GM18505 (cell line): ENCODE measurements around the gene PTPN6.

Experiments
- ATAC-seq: cut with Tn5 transposase; IDR thresholded peaks from one replicate; pipeline ENCODE4 v1.9.1; 2021; ENCODE audit not compliant: unreplicated experiment
- POLR2A ChIP-seq: IDR thresholded peaks from 4 replicates; pipeline ENCODE4 v1.6.1; 2011; ENCODE audit warnings: borderline replicate concordance; ENCODE audit not compliant: insufficient read depth, insufficient read length; ENCODE audit errors: extremely low read depth

Gene PTPN6

DNA sequence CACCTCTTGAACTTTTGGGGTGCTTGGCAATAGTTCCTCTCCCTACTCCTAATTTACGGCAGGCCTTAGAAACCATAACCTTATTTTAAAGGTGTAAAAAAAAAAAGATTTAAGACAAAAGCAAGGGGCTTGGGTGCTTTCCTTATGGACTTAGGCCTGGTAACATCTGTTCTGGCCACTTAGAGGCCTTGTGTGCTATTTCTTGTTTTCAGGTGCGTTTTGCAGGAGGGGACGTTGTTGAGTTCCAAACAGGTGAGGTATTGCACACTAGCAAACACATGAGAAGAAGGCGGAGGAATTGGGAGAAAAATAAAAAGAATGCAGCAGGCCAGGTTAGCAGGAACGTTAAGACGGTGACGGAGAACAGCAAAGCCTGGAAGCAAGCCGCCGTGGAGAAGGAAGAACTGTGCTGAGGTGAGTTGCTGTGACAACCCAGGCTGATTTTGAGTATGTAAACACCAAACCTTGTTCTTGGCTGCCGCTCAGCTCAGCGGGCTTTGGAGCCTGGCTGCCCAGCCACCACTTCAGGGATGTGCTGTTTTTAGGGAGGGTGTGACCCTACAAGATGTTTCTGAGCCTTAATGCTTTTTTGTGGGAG is 36.9 kb downstream of the PTPN6 start:
- TF ChIP-seq POLR2A, result no peak
- no peak for ATAC-seq

DNA sequence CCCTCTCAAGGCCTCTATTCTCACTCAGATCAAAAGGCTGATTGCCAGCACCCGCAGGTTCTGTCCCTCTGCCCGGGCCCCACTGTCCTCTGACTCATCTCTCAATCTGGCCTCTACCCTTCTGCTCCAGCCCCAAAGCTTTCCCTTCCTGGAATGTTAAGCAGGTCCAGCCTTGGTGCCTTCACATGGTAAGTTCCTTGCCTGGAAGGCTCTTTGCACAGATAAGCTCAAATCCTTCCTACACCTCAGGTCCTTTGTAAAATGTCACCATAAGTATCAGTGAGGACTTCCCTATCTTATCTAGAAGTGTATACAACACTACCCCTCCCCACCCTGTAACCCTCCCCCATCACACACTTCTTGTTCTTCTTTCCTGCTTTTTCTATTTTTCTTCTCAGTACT is 44.9 kb downstream of the PTPN6 start:
- TF ChIP-seq POLR2A, result no peak
- no peak for ATAC-seq

GRCh38 chr12:6998715-6999451 is 47.7 kb downstream of the PTPN6 start:
- TF ChIP-seq POLR2A, result no peak
- no peak for ATAC-seq

DNA sequence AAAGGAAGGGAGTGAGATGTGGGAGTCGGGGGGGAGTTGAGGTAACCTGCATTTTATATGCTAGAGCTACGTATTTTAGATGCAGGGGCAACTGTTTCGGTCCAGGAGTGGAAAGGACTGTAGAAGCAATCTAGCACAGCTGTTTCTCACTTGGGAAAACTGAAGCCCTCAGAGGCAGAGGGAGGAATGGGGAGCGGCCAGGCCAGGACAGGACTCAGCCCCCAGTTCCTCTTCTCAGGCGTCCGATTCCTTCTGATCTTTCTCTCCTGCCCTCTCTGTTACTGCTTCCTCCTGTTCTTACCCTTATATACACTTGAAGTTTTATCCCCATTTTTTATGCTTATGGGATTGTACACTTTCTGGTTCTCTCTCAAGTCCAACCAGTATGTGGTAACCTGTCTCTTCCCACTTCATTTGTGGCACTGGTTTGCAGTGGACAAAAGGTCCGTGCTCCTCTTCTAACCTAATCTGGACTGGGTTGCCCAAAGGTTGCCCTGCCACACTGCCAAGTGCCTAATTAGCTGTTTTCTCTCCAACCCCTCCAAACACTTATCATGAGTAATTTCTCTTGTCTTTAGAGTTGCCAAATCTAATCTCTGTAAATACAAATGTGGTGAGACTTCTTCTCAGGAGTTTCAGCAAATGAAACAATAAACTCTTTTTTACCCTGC is 50.9 kb downstream of the PTPN6 start:
- no peak for ATAC-seq
- no peak for TF ChIP-seq POLR2A

- ATAC-seq, result no peak
- no peak for TF ChIP-seq POLR2A
Observed at GRCh38 chr12:7004287-7004803, 53.2 kb downstream of the PTPN6 start.

DNA sequence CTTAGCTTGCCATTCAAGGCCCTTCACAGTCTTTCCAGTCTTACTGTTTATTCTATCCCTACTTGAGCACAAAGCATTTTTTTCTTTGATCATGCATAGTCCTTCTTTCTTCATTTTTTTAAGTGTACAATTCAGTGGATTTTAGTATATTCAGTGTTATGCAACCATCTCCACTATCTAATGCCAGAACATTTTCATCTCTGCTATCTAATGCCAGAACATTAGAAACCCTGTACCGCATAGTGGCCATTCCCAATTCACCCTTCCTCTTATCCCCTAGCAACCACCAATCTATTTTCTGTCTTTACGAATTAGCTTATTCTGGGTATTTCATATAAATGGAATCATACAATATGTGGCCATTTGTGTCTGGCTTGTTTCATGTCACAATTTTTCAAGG is 53.7 kb downstream of the PTPN6 start:
- no peak for TF ChIP-seq POLR2A
- ATAC-seq, result no peak

DNA sequence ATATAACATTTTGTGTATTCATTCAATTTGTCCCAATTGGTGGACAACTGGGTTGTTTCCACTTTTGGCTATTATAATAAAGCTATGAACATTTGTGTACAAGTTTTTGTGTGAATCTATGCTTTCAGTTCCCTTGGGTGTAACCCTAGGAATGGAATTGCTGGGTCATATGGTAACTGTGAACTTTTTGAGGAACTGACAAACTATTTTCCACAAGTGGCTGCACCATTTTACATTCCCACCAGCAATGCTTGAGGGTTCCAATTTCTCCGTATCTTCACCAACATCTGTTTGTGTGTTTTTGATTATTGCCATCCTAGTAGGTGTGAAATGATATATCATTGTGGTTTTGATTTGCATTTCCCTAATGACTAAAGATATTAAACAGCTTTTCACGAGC is 54.2 kb downstream of the PTPN6 start:
- no peak for ATAC-seq
- TF ChIP-seq POLR2A, result no peak

GRCh38 chr12:7006639-7007038 is 55.5 kb downstream of the PTPN6 start:
- TF ChIP-seq POLR2A, result no peak
- ATAC-seq, result no peak

DNA sequence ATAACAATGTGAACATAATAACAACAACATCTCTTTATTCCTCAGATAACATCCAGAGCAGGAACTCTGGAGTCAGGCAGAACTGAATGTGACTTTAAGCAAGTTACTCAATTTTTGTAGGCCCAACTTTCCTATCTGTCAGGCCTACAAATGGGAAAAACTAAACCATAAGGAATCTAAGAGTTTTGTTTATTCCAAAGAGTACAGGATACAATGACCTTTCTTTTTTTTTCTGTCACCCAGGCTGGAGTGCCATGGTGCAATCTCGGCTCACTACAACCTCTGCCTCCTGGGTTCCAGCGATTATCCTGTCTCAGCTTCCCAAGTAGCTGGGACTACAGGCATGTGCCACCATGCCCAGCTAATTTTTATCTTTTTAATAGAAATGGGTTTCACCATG is 57.7 kb downstream of the PTPN6 start:
- no peak for ATAC-seq
- TF ChIP-seq POLR2A, result no peak

DNA sequence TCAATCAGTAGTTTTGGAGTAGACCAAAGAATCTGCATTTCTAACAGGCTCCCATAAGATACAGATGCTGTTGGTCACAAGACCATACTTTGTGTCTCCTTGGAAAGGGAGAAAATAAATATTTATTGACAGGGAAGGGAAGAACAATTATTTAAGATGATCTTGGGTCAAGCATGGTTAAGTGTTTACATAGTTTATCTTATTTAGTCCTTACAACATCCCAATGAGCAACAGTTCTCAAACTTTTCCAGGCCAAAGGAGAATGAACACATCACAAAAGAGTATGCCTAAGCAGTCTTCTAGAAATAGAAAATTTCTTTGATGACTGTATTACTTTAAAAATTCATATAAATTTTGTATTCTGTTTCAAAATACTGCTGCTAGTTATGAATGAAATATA is 58.4 kb downstream of the PTPN6 start:
- TF ChIP-seq POLR2A, result no peak
- ATAC-seq, result no peak
